GM21423 (cell line): ENCODE measurements around the gene NECTIN1.

Experiments
- ATAC-seq: cut with Tn5 transposase; IDR thresholded peaks from one replicate; pipeline ENCODE4 v1.9.1; 2021; ENCODE audit warnings: mild to moderate bottlenecking, moderate library complexity; ENCODE audit not compliant: unreplicated experiment

NECTIN1 gene

DNA sequence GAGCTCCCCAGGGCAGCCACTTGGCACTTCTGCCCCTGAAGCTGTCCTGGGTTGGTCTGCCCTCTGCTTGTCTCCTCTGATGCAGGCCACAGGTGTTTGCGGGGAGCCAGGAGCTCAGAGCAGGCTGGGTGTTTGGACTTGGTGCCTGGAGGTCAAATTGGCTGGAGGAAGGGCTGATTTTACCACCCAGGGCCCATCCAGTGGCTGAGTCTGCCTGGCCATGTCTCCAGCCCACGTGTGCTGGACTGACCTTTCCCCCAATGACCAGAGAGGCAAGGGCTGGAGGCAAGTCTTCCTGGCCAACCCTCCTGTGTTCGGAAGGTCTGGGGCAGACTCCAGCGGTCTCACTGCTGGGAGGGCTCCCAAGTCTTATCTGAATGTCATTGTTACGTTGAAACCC lies 84.0 kb downstream of the NECTIN1 start:
- ATAC-seq, result no peak

DNA sequence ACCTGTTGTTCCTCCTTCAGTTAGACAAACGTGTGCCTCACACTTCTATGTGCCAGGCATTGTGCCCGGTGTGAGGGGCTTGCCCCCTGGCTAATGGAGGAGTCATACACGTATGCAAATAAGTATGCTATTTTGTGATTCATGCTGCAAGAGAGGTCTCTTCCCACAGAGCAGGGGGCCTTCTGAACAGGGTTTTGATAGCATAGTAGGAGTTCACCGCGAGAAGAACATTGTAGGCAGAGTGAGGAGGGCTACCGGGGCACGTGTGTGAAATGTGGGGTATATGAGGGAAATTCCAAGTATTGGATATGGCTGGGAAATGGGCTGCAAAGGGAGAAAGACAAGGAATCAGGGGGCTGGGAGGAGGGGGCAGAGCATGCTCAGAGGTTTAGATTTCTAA lies 84.5 kb downstream of the NECTIN1 start:
- ATAC-seq, result no peak

DNA sequence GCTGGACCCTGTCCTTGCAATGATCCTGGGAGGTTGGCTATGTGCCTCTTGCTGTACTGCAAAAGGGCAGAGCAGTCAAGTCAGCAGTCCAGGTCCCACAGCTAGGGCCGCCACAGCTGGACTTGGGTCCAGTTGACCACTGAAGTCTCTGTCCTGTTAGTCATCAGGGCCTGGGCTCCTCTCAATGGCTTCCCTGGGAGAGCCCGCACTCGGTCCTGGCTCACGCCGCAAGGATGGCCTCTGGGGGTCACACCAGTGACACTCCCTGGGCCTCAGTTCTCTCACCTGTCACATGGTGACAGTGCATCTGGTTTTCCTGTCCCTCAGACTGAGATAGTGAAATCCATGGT lies 85.1 kb downstream of the NECTIN1 start:
- no peak for ATAC-seq

DNA sequence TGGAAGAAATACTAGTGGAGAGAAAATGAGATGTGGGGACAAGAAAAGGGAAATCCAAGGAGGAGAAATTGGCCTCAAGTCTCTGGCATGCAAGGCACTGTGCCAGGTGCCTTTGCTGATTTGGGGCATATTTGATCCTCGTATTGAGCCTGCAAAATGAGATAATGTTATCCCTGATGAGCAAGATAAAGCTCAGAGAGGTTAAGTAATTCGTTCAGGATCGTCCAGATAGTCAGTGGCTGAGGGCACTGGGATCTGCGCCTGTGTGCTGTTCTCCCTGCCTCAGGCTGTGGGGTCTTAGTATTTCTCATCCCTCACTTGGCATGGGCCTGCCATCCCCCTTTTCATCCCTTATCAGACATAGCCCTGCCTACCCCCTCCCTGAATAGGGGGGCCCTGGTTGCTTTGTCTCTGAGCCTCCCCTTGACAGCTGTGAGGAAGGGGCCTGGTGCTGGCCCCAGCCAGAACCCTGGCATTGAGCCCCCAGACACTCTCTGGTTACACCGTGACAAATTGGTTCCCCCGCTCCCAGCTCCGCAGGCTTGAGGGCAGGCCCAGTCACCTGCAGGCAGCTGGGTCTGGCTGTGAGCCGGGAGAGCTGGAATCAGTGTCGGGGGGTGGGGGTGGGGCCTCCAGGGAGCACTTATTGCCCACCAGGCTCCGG lies 85.7 kb downstream of the NECTIN1 start:
- no peak for ATAC-seq

DNA sequence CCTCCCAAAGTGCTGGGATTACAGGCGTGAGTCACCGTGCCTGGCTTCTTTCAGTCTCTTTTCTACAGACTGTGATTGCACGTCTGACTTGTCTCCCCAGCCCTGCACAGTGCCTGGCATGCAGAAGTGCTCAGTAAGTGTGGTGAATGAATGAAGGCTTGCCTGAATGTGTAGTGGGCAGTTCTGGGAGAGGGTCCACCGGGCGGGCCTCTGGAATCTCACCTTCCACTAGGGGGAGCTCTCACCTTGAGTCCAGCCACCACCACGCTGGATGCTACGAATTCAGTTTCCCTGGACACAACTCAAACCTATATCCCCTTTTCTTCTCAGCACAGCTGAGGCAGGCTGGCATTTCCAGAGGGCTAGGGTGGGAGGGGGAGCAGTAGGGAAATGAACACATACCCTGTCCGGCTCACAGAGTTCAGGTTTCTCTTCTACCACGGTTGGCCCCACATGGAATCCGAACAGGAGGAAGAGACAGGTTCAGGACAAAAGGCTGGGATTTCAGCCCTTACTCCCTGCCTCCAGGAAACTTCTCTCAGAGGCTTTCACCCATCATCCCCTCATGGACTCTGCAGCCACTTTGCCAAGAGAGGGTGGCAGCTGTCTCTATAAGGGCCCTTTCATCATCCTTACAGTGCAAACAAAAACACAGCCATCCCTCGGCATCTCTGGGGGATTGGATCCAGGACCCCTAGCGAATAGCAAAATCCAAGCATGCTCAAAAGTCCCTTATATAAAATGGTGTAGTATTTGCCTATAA lies 86.8 kb downstream of the NECTIN1 start:
- no peak for ATAC-seq

DNA sequence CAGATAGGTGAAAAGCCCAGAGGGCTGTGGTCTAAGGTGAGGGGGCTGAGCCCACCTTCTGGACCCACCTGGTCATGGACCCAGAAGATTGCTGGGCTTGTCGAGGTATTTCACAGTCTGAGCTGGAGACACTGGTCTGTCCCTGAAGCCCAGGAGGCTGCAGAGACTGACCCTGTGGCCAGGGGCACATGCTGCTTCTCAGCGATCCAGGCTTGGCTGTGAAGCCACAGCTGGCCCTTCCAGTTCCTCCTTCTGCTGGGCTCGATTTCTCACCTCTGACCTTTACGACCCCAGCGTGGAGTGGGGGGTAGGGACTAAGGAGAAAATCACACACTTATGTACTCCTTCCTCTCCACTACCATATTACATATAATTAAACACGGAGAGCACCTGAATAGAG lies 88.5 kb downstream of the NECTIN1 start:
- ATAC-seq, result no peak

DNA sequence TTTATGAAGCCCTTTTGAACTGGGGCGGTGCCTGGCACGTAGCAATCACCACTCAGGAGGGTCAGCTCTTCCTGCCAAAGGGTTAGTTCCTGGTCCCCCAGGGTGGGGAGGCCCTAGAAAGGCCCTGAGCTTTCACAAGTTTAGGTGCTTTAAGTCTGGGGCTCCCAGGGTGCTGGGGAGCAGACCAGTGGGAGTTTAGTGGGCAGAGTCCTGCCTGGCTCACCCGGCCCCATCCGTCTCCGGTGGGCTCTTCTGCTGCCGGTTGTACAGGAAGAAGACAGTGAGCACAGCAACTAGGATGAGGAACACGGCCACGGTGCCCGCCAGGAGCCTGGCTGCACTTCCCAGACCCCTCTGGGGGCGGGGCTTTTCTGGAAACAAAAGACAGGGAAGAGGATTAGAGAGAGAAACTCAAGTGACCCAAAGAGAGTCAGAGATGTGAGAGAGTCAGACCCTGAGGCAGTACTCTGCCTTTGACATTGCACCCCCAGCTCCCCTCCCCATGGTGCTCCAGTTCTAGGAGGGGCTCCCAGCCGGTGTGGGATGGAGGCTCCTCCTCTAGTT lies 89.3 kb downstream of the NECTIN1 start:
- no peak for ATAC-seq

DNA sequence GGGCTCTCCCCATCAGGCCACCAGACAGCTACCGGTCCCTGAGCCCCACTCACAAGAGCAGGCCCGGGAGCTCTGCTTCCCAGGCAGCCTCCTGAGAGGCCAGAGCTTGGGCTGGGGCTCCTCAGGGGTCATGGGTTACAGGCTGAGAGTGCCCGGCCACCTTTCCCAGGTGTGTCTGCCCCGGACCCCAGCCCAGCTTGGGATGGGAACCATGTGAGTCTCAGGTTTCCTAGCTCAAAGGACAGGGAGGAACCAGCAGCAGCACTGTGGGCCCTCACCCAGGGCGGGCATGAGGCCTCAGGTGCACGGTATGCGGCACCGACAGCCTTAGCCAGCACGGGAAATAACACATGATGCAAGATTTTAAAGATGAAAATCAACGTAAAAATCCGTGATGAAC lies 90.1 kb downstream of the NECTIN1 start:
- ATAC-seq, result no peak

DNA sequence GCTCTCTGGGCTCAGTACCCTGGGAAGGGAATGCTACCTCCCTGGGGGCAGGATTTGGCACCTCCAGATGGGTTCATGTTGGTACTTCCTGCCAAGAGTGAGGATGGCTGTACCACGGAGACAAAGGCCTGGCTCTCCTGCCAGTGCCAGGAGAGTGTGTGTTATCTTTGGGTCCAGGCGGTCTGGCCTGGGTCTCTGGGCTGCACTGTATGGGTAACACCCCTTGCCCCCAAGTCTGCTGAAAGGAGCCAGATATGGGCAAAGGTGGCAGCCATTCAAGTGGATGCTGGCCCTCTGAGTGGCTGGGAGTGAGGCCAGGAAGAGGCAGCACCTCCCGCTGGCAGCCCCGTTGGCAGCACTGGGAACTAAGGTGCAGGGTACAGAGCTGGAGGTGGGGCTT lies 91.5 kb downstream of the NECTIN1 start:
- no peak for ATAC-seq

DNA sequence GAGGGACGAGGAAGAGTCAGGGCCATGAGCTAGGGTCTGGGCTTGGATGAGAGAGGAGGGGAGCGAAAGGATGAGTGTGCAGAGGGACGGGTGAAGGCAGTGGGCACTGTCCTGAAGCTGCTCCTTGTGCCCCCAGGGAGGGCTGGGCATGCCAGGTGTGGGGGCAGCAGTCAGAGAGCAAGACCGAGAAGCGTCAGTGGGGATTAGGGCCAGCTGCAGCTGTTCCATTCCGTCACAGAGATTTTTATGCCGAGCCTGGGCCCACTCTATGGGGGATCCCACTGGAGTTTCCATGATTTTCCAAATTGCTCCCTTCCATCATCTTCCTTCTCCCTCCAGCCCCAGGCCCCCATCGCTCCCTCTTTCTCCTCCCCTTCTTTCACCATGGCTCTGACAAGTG lies 93.2 kb downstream of the NECTIN1 start:
- ATAC-seq, result no peak

DNA sequence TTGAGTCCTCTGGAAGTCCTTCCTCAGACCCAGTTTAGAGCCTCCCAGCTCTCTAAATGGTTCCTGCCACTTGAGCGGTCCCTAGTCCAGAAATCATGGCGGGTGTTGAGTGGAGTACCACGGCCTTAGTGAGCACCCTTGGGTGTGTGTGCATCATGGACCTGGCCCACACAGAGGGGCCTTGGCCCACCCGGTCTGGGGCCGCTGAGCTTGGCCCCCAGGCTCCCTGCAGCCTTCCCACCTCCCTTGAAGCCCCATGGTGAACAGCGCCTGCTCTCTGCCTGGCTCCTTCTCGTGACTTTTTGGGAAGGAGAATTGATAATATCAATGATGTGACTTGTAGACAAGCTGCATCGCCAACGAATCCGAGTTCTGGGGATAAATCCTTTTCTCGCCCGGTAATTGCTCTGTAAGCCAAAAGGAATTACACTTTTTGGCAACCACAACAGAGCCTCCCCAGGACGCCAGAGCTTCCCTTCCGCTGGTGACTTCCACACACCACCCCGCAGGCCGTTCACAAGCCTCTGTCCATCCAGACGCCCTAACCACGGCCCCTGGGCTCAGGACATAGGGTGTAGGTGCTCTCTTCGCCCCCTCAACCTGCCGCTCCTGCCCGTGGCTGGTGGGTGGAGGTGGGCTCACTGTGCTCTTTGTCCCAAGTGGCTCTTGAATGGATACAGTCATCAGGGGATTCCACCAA lies 93.8 kb downstream of the NECTIN1 start:
- no peak for ATAC-seq

DNA sequence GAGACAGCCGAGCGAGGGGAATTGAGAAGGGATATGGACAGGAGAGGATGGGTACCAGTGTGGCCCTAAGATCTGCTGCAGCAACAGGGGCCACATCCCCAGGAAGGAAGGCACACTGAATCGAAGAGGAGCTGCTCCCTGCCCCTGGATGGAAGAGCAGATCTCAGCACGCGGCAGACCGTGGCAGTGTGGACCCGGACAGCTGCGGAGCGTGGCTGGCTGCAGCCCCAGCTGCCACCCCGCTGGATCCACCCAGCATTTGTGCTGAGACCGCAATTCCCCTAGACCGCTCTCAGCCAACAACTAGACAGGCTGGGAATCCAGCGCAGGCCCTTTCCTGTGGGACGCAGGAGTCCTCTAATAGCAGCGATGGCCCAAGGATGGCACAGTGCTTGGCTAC lies 94.7 kb downstream of the NECTIN1 start:
- ATAC-seq, result no peak

DNA sequence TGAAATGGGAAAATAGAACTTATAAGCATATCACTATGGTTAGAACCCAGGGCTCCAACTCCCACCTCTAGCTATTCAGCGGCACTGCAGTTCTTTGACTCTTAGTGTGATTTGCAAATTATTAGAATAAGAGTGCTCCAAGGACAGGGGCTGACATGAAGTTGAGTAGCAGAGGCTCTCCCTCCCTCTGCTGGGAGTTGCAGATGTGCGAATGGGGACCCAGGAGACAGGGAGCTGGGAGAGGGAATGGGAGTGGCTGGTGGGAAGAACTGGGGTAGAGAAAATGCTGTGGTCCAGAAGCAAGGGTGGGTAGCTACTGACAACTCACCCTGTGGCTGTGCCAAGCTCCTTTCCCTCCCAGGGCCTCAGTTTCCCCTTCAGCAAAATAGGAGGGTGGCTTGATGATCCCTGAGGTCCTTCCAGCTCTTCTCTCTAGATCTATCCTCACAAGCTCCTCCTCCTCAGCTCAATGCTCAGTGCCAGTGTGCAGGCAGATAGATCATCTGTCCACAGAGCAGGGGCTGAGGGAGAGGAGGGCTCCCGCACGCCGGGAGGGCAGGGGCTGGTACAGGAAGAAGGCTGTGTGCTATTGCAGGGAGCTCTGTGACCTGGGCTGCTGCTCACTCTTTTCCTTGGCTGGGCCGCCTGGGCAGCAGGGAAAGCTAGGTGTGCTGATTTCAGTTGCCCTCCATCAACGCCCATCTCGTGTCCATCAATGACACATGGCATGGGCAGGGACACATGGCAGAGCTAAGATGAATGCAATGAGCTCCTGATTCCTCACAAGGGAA lies 99.0 kb downstream of the NECTIN1 start:
- ATAC-seq, result no peak

DNA sequence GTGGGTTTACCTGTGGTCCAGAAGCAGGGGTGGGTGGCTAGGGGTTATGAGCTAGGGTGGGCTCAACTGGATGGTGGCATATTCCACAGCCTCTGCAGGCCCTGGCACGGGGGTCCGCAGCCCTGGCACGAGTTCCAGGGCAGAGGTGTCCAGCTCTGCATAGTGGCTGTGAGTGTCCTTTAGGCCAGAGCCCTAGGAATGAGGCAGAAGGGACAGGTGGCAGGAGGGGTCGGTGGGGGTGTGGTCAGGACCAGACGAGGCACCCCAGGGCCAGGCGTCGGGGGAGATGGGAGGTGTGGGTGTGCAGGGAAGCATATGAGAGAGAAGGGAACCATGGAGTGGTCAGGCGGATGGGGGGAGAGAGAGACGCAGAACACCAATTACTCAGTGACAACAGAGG lies 99.9 kb downstream of the NECTIN1 start:
- no peak for ATAC-seq

DNA sequence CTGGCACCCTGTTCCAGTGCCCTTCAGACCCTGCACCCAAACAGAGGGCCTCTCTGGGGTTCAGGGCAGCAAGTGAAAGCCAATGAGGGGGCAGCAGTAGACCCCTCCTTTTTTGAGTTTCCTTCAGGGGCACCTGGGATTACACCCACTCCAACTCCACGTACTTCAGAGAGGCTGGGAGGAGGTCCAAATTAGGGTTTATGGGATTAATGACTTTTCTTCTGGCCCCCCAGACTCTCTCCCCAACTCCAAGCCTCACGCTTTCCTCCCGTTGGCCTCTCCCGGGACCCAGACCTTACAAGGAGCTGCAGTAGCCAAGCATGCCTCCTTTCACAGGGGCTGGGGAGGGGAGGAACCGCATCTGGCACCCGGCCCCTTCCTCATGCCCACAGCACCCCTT lies 101.7 kb downstream of the NECTIN1 start:
- no peak for ATAC-seq

DNA sequence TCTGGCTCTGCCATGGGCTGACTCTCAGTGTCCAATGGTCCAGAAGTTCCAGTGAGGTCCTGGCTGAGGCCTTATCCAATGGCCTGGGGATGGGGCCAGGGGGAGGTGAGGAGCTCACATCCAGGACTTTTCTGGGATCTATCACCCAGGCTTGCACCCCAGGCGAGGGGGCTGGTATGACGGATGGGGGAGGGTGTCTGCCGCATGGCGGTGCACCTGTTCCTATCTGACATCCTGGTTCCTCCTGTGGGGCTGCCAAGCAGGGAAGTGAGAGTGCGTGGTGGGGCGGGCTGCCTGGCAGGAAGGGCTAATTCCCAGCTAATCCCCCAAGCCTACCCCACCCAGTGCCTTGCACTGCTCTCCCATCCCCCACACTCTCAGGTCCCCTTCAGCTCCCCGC lies 102.1 kb downstream of the NECTIN1 start:
- no peak for ATAC-seq

DNA sequence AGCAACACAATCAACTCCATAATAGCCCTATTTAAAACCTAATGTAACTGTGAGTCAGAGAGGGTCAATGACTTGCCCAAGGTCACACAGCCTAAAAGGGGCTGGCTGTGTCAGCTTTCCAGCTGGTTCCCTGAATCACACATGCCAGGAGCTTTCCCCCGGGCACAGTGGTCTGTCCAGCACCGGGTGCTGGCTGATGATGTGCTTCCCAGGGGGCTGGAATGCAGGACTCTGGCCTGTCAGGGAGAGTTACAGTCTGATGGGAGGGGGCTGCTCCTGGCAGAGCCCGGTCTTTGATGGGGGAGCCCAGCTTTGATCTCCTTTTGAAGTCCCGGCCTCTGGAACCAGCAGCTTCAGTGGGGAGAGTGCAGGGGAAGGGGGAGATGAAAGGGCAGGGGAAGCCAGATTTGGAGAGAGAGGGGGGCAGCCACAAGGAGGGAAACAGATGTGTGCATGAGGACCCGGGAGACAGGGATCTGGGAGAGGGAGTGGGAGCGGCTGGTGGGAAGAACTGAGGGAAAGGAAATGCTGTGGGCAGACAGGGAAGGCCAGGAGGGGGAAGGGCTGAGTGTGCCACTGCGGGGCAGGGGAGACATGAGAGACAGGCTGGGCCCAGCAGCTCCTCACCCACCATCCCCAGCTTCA lies 102.7 kb downstream of the NECTIN1 start:
- ATAC-seq, result no peak

DNA sequence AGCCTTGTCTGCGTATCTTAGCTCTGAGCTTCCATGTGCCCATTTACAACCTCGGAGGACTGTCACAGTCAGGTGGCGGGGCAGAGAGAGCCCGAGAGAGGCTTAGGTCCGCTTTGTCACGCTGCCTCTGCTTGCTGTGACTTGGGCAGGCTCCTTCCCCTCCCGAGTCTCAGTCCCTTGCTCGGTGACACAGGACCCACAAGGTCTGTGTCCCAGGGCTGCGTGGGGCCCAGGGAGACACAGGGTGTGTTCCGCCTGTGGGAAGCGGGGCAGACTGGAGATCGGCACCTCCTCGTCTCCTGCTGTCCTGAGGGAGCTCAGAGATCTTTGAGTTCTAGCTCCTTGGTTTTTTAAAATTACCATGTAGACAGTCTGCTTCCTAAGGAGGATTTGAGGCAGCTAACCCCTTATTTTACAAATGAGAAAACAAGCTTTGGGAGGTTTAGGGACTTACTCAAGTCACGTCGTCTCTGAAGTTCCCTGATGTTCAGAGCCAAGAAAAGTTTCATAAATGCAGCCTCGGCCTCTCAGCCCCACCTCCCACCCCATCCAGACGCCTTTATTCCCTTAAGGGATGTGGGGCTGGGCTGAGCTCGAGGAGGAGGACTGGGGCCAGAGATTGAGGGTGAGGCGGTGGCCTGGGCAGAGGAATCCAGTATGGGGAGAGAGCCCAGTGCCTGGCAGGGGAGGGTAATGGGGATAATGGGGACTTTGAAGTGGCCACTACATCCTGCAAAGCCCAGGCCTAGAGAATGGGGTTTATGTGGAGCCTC lies 103.6 kb downstream of the NECTIN1 start:
- ATAC-seq, result no peak

DNA sequence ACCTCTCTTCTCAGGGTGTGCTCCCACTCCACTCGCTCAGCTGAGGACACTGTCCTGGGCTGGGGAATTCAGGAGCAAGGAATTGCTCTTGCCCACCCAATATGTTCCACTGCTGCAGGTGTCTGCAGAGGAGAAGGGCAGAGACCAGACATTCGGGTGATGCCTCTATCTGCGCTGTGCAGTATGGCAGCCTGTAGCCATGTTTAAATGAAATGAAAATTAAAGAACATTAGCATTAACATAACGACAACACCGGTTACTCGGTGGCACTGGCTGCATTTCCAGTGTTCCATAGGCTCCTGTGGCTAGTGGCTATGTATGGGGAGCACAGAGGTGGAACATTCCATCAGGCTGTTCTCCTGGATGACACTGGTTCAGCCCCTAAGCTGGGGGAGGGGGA lies 104.4 kb downstream of the NECTIN1 start:
- ATAC-seq, result no peak

DNA sequence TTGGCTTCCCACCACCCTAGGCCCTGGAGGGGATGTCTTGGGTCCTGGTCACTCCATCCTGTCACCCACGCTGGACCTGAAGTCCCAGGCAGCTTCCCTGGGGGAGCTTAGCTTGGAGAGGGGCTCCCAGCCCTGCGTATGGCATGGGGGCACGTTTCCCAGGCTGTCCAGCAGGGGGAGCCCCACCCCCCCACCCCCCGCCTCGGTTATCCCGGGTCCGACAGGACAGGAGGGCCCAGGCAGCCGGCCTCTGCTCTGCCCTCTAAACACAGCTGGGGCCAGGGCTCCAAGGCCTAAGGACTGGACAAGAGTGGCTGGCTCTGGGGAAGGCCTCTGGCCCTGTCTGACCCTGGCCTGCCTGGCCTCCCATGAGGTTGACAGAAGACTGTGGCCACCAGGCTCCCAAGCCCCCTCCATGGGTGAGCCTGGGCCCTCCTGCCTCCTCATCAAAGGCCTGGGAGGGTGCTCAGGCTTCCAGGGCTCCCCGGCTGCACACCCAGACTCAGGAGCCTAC lies 104.8 kb downstream of the NECTIN1 start:
- no peak for ATAC-seq
